ENCODE results near the gene TTC23. TPM values are rescaled to one million over a fixed set of nuclear protein-coding genes. Genes with fewer than 3 reads are reported as not detected.

TTC23 gene
- total RNA-seq, 2 experiments from 2014 or later: 2.8 to 7.6 TPM

- H3K4me3 ChIP-seq (ENCODE audit: low read depth, low read length, poor library complexity, severe bottlenecking): no peak overlapping the region
- TF ChIP-seq CTCF (conservative IDR thresholded peaks at IDR 0.05; ENCODE audit: low read length) (no peak), EZH2phosphoT487 (IDR thresholded peaks at IDR 0.05; ENCODE audit: borderline replicate concordance, low read depth, low read length) (no peak)
- no peak overlapping the region for H3K4me2 ChIP-seq (ENCODE audit: low read length)
- POLR2A ChIA-PET: interaction anchor here (0.8 kb wide), 1 partner anchor 126 kb away, joined by 3 read pairs; no protein-coding TSS in a partner anchor
- H3K79me2 ChIP-seq (ENCODE audit: insufficient read depth, low read depth, low read length): no peaks in the 10 kb centered on the region
- H2AFZ ChIP-seq (ENCODE audit: low read length): no peak overlapping the region
- no peaks in the 10 kb centered on the region for H3K9me3 ChIP-seq (ENCODE audit: low read length)
- DNase-seq (ENCODE audit: low spot score): no peak
- H3K36me3 ChIP-seq (ENCODE audit: insufficient read depth, low read length): no peaks in the 10 kb centered on the region
- no peaks in the 10 kb centered on the region for H4K20me1 ChIP-seq (ENCODE audit: insufficient read depth, low read length)
- H3K4me1 ChIP-seq (ENCODE audit: insufficient read depth, low read length, poor library complexity, severe bottlenecking): peaks cover 5% of the 10 kb centered on the region
- BruUV-seq (replicated peaks): no TSS peak
- no peak overlapping the region for H3K27ac ChIP-seq (ENCODE audit: low read depth, low read length, poor library complexity, severe bottlenecking)
- intact Hi-C loops (cut with micrococcal nuclease; ENCODE audit: unreplicated experiment): no loop called here
- CTCF ChIA-PET (ENCODE audit: unreplicated experiment): interaction anchor here (0.6 to 0.8 kb wide), 2 partner anchors 111 to 606 kb away, joined by 3 read pairs; no protein-coding TSS in a partner anchor
- H3K9me2 ChIP-seq (ENCODE audit: insufficient read depth, low read length): no peaks in the 10 kb centered on the region
Observed at GRCh38 chr15:99098991-99099390, 150.4 kb downstream of the TTC23 start.

- Histone ChIP-seq H3K4me1 (ENCODE audit: insufficient read depth, low read length, poor library complexity, severe bottlenecking) (peaks cover 5% of the 10 kb centered on the region), H3K79me2 (ENCODE audit: insufficient read depth, low read depth, low read length) (no peaks in the 10 kb centered on the region), H2AFZ (ENCODE audit: low read length) (no peak overlapping the region), H3K9me2 (ENCODE audit: insufficient read depth, low read length) (no peaks in the 10 kb centered on the region), H3K4me3 (ENCODE audit: low read depth, low read length, poor library complexity, severe bottlenecking) (no peak overlapping the region), H3K27ac (ENCODE audit: low read depth, low read length, poor library complexity, severe bottlenecking) (no peak overlapping the region), H3K36me3 (ENCODE audit: insufficient read depth, low read length) (no peaks in the 10 kb centered on the region), H3K9me3 (ENCODE audit: low read length) (no peaks in the 10 kb centered on the region), H3K4me2 (ENCODE audit: low read length) (no peak overlapping the region), H4K20me1 (ENCODE audit: insufficient read depth, low read length) (no peaks in the 10 kb centered on the region)
- POLR2A ChIA-PET: interaction anchor here (0.7 to 0.8 kb wide), 2 partner anchors 127 to 133 kb away, joined by 3 read pairs; no protein-coding TSS in a partner anchor
- TF ChIP-seq EZH2phosphoT487 (IDR thresholded peaks at IDR 0.05; ENCODE audit: borderline replicate concordance, low read depth, low read length) (no peak), CTCF (conservative IDR thresholded peaks at IDR 0.05; ENCODE audit: low read length) (no peak)
- intact Hi-C loops (cut with micrococcal nuclease; ENCODE audit: unreplicated experiment): no loop called here
- DNase-seq (ENCODE audit: low spot score): no peak
- no TSS peak for BruUV-seq (replicated peaks)
- CTCF ChIA-PET (ENCODE audit: unreplicated experiment): interaction anchor here (0.6 to 0.8 kb wide), 2 partner anchors 112 to 606 kb away, joined by 3 read pairs; no protein-coding TSS in a partner anchor
Observed at GRCh38 chr15:99098426-99098825, 151.0 kb downstream of the TTC23 start.
